Upper lobe of left lung (tissue), 6 donors: ENCODE measurements around the gene PREX1. TPM values are rescaled to one million over a fixed set of nuclear protein-coding genes. Genes with fewer than 3 reads are reported as not detected.

ENCODE experiments used
- ATAC-seq, 2 donors: fragments of 200-7000 bp; cut with Tn5 transposase; one replicate each; pipeline ENCODE4 v1.9.1; 2022; ENCODE audit warnings: mild to moderate bottlenecking in 2 of 2, moderate library complexity in 2 of 2; ENCODE audit not compliant: low FRiP score in 2 of 2
- DNase-seq, 2 donors: peaks; one replicate each; pipeline ENCODE4 v3.0.0-alpha.2; 2019 to 2020
- H3K27ac ChIP-seq, 4 donors: fragments of 200-600 bp; sonication (generic); one replicate each; pipeline ENCODE4 v1.5.1; 2016 to 2019
- H3K27me3 ChIP-seq, 4 donors: fragments of 200-600 bp; sonication (generic); one replicate each; pipeline ENCODE4 v1.5.1; 2017 to 2019
- H3K36me3 ChIP-seq, 4 donors: fragments of 200-600 bp; sonication (generic); one replicate each; pipeline ENCODE4 v1.5.1; 2016 to 2019
- H3K4me1 ChIP-seq, 4 donors: fragments of 200-600 bp; sonication (generic); one replicate each; pipeline ENCODE4 v1.5.1; 2018 to 2019
- H3K4me3 ChIP-seq, 4 donors: fragments of 200-600 bp; sonication (generic); one replicate each; pipeline ENCODE4 v1.5.1; 2017 to 2019; ENCODE audit warnings: mild to moderate bottlenecking in 2 of 4, moderate library complexity in 1 of 4
- H3K9me3 ChIP-seq, 4 donors: fragments of 200-600 bp; sonication (generic); one replicate each; pipeline ENCODE4 v1.5.1; 2018 to 2019
- EP300 ChIP-seq, 4 donors: sonication (generic); formaldehyde crosslinking; IDR thresholded peaks; one replicate each; pipeline ENCODE4 v1.5.1; 2017; ENCODE audit warnings: antibody characterized with exemption in 4 of 4, control low read depth in 2 of 4
- POLR2A ChIP-seq, 4 donors: fragments of 450-650 bp; IDR thresholded peaks; one replicate each; pipeline ENCODE4 v1.5.1; 2016 to 2017; ENCODE audit warnings: antibody characterized with exemption in 4 of 4, mild to moderate bottlenecking in 2 of 4
- POLR2AphosphoS5 ChIP-seq, 2 donors: sonication (generic); formaldehyde crosslinking; IDR thresholded peaks; one replicate each; pipeline ENCODE4 v1.5.1; 2017; ENCODE audit warnings: antibody characterized with exemption in 2 of 2
- WGBS, 2 donors: methylation state at CpG; one replicate each; pipeline ENCODE4 v1.1.5; 2017 to 2018; 5-methylcytosine and 5-hydroxymethylcytosine counted together
- total RNA-seq, 6 donors: library from RNA; depleted of rRNA in 4 of 6; stranded (reverse); fragments of >200 nt in 4 of 6; gene quantifications; one replicate each; pipeline versions ENCODE4 v1.1.0 to v1.2.1, GENCODE V29; 2016 to 2021
- TF ChIP-seq, protein P1 (sequence below), 6 experiments: fragments of 450-650 bp in 4 of 6; fragments of 200-600 bp in 2 of 6; sonication (generic) in 2 of 6; IDR thresholded peaks; one replicate each; pipeline ENCODE4 v1.5.1; 2016 to 2019; ENCODE audit warnings: antibody characterized with exemption in 6 of 6
- donor health status: DM: no; HTN: no; CAD: no; lungs with moderate emphysema.
- donor health status: DM: no; HTN: yes; CAD: no; lungs with severe emphysema.

PREX1 gene
- total RNA-seq, 6 donors from 2014 or later = 42.8 to 177 (median 74.6) TPM

DNA sequence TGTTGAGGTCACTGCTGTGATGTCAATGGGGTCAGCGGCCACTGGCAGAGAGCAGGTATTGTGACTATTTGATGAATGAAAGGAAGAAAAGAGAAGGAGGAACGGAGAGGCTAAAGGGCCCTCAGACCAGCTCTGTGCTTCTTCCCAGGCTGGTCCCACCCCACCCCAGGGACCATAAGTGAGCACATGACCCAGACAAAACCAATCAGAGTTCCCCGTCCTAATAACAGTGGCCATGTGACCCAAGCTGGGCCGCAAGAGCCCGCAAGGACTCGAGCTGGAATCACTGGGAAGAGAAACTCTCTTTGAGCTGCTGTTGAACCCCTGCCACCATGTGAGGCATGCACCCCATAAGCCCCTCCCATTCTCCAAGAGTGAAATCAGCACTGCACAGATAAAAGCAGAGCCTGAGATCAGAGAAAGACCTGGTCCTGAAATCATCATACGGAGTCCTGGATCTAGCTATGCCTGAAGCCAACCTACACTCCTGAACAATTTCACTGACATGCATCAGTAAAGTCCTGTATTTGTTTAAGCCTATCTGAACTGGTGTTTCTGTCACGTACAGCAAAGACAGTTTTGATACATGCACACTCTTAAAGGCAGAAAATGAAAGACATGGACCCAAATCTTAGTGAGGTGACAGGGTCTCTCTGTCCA lies 90.2 kb downstream of the PREX1 start:
- H3K36me3 ChIP-seq = peaks cover 0 to 41% (median 16%) of the 10 kb centered on the region in 4 donors
- WGBS, 2 donors = 78 to 91% methylated on average over 5 to 8 of the region's 8 CpGs
- no peak for TF ChIP-seq POLR2AphosphoS5 (IDR thresholded peaks at IDR 0.05)
- no peak for TF ChIP-seq POLR2A (IDR thresholded peaks at IDR 0.05)
- no peak for TF ChIP-seq EP300 (IDR thresholded peaks at IDR 0.05)
- TF ChIP-seq, protein P1, sequence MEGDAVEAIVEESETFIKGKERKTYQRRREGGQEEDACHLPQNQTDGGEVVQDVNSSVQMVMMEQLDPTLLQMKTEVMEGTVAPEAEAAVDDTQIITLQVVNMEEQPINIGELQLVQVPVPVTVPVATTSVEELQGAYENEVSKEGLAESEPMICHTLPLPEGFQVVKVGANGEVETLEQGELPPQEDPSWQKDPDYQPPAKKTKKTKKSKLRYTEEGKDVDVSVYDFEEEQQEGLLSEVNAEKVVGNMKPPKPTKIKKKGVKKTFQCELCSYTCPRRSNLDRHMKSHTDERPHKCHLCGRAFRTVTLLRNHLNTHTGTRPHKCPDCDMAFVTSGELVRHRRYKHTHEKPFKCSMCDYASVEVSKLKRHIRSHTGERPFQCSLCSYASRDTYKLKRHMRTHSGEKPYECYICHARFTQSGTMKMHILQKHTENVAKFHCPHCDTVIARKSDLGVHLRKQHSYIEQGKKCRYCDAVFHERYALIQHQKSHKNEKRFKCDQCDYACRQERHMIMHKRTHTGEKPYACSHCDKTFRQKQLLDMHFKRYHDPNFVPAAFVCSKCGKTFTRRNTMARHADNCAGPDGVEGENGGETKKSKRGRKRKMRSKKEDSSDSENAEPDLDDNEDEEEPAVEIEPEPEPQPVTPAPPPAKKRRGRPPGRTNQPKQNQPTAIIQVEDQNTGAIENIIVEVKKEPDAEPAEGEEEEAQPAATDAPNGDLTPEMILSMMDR (IDR thresholded peaks at IDR 0.05) = no peak
- peak overlapping the region; percentile 48 to 73 (median 60) for H3K27ac ChIP-seq
- ATAC-seq = no peak
- no peaks in the 10 kb centered on the region for H3K9me3 ChIP-seq
- H3K4me1 ChIP-seq = peaks cover 32 to 73% (median 67%) of the 10 kb centered on the region in 4 donors
- H3K4me3 ChIP-seq = no peak overlapping the region
- H3K27me3 ChIP-seq = no peaks in the 10 kb centered on the region
- no peak for DNase-seq

DNA sequence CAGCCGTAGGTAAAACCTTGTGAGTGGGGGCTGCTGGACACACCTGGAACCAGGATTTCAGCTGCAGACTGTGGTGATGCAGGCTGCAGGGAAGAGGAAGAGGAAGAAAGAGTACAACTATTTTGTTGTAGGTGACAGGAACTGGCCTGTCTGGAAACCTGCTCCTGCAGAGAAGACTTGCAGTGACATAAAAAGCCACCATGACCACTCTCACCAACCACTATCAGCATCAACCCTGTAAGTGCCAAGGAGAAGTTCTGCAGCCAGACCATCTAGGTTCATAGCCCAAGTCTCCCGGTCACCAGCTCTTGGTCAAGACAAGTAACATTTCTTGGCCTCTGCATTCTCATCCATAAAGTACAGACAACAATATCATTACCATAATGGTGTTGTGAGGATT lies 91.2 kb downstream of the PREX1 start:
- Histone ChIP-seq H3K27ac (peak overlapping the region in 1 of 4 donors; percentile 73), H3K9me3 (no peaks in the 10 kb centered on the region), H3K27me3 (no peaks in the 10 kb centered on the region), H3K4me3 (no peak overlapping the region), H3K4me1 (peaks cover 32 to 78% (median 72%) of the 10 kb centered on the region in 4 donors), H3K36me3 (peaks cover 0 to 37% (median 12%) of the 10 kb centered on the region in 4 donors)
- no peak for DNase-seq
- TF ChIP-seq, protein P1 (IDR thresholded peaks at IDR 0.05) = no peak
- TF ChIP-seq POLR2A (IDR thresholded peaks at IDR 0.05) (no peak), EP300 (IDR thresholded peaks at IDR 0.05) (no peak), POLR2AphosphoS5 (IDR thresholded peaks at IDR 0.05) (no peak)
- 68 to 100% methylated on average over 1 to 2 of the region's 2 CpGs for WGBS, 2 donors
- ATAC-seq = no peak

DNA sequence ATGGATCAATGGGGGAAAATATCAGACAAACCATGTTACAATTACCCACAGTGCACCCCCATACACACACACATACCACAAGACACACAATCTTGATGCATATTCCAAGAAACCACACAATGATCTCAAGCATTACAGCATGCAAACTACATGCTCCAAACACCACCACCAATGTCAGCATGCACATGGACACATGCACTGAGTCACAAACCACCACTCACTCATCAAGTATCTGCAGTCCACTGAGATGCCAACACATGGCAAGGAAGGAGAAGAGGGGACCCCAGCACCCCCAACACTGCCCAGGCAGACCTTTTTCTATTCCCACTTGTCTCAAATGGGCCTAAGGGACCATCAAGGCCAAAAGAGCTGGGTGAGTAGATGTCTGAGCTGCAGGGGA lies 91.6 kb downstream of the PREX1 start:
- DNase-seq = no peak
- TF ChIP-seq POLR2A (IDR thresholded peaks at IDR 0.05) (no peak), EP300 (IDR thresholded peaks at IDR 0.05) (no peak), POLR2AphosphoS5 (IDR thresholded peaks at IDR 0.05) (no peak)
- TF ChIP-seq, protein P1 (IDR thresholded peaks at IDR 0.05) = no peak
- peaks cover 32 to 78% (median 72%) of the 10 kb centered on the region in 4 donors for H3K4me1 ChIP-seq
- peak overlapping the region in 1 of 4 donors; percentile 73 for H3K27ac ChIP-seq
- no peak overlapping the region for H3K4me3 ChIP-seq
- no peaks in the 10 kb centered on the region for H3K27me3 ChIP-seq
- H3K9me3 ChIP-seq = no peaks in the 10 kb centered on the region
- ATAC-seq = no peak
- peaks cover 0 to 33% (median 10%) of the 10 kb centered on the region in 4 donors for H3K36me3 ChIP-seq

DNA sequence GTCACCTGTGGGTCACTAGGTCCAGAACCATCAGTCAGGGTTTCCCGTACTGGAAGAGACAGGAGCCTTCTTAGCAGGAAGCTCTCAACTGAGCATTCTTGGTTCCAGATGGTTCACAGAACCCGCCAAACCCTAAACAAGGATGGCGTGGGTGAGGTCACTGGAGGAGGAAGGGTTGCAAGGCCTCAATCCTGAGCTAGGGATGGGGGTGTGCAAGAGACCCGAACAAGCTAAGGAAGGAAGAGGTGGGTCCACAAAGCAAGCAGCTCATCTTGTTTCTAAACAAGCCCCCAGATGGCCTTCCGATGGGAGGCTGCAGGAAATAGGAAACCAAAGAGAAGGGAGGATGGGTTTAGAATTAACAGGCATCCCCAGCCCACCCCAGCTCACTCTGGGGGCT lies 92.7 kb downstream of the PREX1 start:
- 41 to 44% methylated on average over 5 of the region's 5 CpGs for WGBS, 2 donors
- no peak for DNase-seq
- Histone ChIP-seq H3K4me3 (no peak overlapping the region), H3K4me1 (peaks cover 32 to 72% (median 68%) of the 10 kb centered on the region in 4 donors), H3K36me3 (peaks cover 0 to 35% (median 9%) of the 10 kb centered on the region in 4 donors), H3K27me3 (no peaks in the 10 kb centered on the region), H3K9me3 (no peaks in the 10 kb centered on the region), H3K27ac (peak overlapping the region; percentile 23 to 80 (median 75))
- ATAC-seq = peak in 1 of 2 donors; percentile 28
- TF ChIP-seq, protein P1 (IDR thresholded peaks at IDR 0.05) = no peak
- TF ChIP-seq POLR2A (IDR thresholded peaks at IDR 0.05) = no peak
- TF ChIP-seq EP300 (IDR thresholded peaks at IDR 0.05) = peak in 3 of 4 donors; percentile 36 to 91 (median 86)
- peak; percentile 85 to 91 for TF ChIP-seq POLR2AphosphoS5 (IDR thresholded peaks at IDR 0.05)
